HL-60 (cell line): ENCODE data around the gene RELB.
A peak's percentile ranks its signal among the peaks of the same experiment; 100 is the strongest.

Experiments used
- DNase-seq, 2 experiments: peaks; one replicate each; pipeline ENCODE4 v3.0.0-alpha.2; 2010 to 2020; ENCODE audit warnings: low read depth in 1 of 2, low spot score in 1 of 2
- H3K27ac ChIP-seq: fragments of 250-450 bp; sonication (Bioruptor Pico); replicated peaks from 2 replicates; pipeline ENCODE4 v1.5.1; 2020; ENCODE audit warnings: mild to moderate bottlenecking, moderate library complexity
- H3K27me3 ChIP-seq: fragments of 250-450 bp; sonication (Bioruptor Pico); 2 replicates; pipeline ENCODE4 v1.5.1; 2021; ENCODE audit warnings: mild to moderate bottlenecking, moderate library complexity; ENCODE audit not compliant: insufficient read depth, poor library complexity, severe bottlenecking
- H3K4me3 ChIP-seq: replicated peaks from 2 replicates; pipeline ENCODE4 v1.5.1; 2011; ENCODE audit warnings: mild to moderate bottlenecking, control low read depth, low read length; ENCODE audit not compliant: insufficient read depth
- GABPA ChIP-seq: IDR thresholded peaks from 2 replicates; pipeline ENCODE4 v1.6.1; 2012; ENCODE audit warnings: low read depth
- POLR2AphosphoS5 ChIP-seq: IDR thresholded peaks from 2 replicates; pipeline ENCODE4 v1.6.1; 2012; ENCODE audit warnings: low read depth
- SPI1 ChIP-seq: IDR thresholded peaks from 2 replicates; pipeline ENCODE4 v1.6.1; 2012; ENCODE audit warnings: low read depth, mild to moderate bottlenecking, borderline replicate concordance
- TF ChIP-seq, protein P1 (sequence below): IDR thresholded peaks from one replicate; pipeline ENCODE4 v1.5.1; 2011; ENCODE audit warnings: low read length, control low read depth, inconsistent platforms; ENCODE audit not compliant: insufficient read depth
- TF ChIP-seq, protein P2 (sequence below): IDR thresholded peaks from 2 replicates; pipeline ENCODE4 v1.6.1; 2012; ENCODE audit warnings: low read depth; ENCODE audit not compliant: insufficient replicate concordance

Gene RELB

DNA sequence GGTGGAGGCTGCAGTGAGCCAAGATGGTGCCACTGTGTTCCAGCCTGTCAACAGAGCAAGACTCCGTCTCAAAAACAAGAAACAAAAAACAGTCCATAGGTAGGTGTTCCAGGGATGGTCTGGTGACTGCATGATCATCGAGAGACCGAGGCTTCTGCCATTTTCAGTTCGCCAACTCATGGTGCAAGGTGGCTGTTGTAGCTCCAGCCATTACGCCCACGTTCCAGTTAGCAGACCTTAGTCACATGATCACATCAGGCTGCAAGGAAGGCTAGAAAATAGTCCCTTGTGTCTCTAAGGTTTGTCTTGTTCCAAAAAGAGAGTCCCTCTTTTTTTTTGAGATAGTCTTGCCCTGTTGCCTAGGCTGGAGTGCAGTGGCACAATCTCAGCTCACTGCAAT lies 34.5 kb downstream of the RELB start:
- Histone ChIP-seq H3K27ac (no peak overlapping the region), H3K27me3 (no peaks in the 10 kb centered on the region), H3K4me3 (no peak overlapping the region)
- no peak for TF ChIP-seq SPI1
- no peak for TF ChIP-seq POLR2AphosphoS5
- TF ChIP-seq, protein P1, sequence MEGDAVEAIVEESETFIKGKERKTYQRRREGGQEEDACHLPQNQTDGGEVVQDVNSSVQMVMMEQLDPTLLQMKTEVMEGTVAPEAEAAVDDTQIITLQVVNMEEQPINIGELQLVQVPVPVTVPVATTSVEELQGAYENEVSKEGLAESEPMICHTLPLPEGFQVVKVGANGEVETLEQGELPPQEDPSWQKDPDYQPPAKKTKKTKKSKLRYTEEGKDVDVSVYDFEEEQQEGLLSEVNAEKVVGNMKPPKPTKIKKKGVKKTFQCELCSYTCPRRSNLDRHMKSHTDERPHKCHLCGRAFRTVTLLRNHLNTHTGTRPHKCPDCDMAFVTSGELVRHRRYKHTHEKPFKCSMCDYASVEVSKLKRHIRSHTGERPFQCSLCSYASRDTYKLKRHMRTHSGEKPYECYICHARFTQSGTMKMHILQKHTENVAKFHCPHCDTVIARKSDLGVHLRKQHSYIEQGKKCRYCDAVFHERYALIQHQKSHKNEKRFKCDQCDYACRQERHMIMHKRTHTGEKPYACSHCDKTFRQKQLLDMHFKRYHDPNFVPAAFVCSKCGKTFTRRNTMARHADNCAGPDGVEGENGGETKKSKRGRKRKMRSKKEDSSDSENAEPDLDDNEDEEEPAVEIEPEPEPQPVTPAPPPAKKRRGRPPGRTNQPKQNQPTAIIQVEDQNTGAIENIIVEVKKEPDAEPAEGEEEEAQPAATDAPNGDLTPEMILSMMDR, result no peak
- no peak for TF ChIP-seq GABPA
- TF ChIP-seq, protein P2, sequence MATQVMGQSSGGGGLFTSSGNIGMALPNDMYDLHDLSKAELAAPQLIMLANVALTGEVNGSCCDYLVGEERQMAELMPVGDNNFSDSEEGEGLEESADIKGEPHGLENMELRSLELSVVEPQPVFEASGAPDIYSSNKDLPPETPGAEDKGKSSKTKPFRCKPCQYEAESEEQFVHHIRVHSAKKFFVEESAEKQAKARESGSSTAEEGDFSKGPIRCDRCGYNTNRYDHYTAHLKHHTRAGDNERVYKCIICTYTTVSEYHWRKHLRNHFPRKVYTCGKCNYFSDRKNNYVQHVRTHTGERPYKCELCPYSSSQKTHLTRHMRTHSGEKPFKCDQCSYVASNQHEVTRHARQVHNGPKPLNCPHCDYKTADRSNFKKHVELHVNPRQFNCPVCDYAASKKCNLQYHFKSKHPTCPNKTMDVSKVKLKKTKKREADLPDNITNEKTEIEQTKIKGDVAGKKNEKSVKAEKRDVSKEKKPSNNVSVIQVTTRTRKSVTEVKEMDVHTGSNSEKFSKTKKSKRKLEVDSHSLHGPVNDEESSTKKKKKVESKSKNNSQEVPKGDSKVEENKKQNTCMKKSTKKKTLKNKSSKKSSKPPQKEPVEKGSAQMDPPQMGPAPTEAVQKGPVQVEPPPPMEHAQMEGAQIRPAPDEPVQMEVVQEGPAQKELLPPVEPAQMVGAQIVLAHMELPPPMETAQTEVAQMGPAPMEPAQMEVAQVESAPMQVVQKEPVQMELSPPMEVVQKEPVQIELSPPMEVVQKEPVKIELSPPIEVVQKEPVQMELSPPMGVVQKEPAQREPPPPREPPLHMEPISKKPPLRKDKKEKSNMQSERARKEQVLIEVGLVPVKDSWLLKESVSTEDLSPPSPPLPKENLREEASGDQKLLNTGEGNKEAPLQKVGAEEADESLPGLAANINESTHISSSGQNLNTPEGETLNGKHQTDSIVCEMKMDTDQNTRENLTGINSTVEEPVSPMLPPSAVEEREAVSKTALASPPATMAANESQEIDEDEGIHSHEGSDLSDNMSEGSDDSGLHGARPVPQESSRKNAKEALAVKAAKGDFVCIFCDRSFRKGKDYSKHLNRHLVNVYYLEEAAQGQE, result no peak
- no peak for DNase-seq

DNA sequence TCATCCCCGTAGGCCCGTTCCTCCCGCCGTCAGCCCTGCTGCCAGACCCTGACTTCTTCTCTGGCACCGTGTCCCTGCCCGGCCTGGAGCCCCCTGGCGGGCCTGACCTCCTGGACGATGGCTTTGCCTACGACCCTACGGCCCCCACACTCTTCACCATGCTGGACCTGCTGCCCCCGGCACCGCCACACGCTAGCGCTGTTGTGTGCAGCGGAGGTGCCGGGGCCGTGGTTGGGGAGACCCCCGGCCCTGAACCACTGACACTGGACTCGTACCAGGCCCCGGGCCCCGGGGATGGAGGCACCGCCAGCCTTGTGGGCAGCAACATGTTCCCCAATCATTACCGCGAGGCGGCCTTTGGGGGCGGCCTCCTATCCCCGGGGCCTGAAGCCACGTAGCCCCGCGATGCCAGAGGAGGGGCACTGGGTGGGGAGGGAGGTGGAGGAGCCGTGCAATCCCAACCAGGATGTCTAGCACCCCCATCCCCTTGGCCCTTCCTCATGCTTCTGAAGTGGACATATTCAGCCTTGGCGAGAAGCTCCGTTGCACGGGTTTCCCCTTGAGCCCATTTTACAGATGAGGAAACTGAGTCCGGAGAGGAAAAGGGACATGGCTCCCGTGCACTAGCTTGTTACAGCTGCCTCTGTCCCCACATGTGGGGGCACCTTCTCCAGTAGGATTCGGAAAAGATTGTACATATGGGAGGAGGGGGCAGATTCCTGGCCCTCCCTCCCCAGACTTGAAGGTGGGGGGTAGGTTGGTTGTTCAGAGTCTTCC lies 36.3 kb downstream of the RELB start:
- DNase-seq, result no peak
- Histone ChIP-seq H3K27ac (no peak overlapping the region), H3K4me3 (no peak overlapping the region), H3K27me3 (no peaks in the 10 kb centered on the region)
- no peak for TF ChIP-seq POLR2AphosphoS5
- TF ChIP-seq, protein P2, result no peak
- TF ChIP-seq SPI1, result no peak
- TF ChIP-seq, protein P1, result no peak
- TF ChIP-seq GABPA, result no peak

DNA sequence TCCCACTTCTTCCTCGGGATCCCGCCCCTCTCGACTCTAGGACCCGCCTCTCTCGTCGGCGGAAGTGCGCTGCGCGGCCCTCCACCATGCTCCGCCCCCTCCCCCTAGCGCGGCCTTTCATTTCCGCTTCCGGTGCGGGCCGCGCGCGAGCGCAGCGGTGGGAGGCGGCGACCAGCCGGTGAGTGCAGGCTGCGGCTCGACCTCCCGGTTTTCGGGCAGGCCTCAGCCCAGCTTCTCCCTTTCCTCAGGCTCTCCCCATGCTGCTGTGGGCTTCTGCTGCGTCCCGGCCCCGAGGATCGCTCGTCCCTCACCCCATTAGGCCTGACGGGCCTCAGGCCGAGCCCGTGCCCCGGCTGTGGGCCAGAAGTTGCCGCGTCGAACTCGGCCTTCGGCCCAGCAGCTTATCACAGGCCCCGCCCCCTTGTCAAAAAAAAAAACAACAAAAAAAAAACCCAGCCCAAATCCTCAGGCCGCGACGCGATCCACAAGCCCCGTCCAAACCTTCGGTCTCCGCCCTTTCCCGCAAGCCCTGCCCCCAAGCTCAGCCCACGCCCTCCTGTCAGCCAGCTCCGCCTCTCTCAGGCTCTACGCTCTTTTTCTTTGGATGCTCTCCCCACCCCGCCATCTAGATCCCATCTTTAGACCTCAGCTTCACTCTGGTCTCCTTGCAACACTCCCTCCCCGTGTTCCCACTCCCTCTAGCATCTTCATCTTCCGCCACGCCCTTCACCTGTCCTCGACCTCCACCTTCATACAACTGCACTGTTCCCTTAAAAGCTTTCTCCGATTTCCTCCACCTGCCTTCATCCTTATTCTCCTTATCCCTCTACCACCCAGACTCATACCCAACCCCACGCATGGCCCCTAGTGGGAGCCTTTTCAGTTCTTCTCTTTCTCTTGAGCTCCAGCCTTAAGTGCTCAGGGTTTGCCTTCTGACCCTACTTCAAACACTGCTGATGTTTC lies 37.9 kb downstream of the RELB start, which contains the start of gene CLASRP:
Gene CLASRP (plus strand): TSS at position 115 of the 963 bp plus-strand sequence. CDS start 1,168 bp downstream, outside the sequence.
- no peaks in the 10 kb centered on the region for H3K27me3 ChIP-seq
- TF ChIP-seq, protein P1, result no peak
- TF ChIP-seq POLR2AphosphoS5, result peak; percentile 91
- TF ChIP-seq GABPA, result peak; percentile 94
- peak; percentile 71; the same call in 1 of the 2 replicates for TF ChIP-seq SPI1
- H3K27ac ChIP-seq, result peak within 1 kb of the TSS; percentile 90

More for the DNA sequence above, 37.9 kb downstream of the RELB start, which contains the start of gene CLASRP:
- DNase-seq, result peak; percentile 86 to 90
- peak within 1 kb of the TSS; percentile 90 for H3K4me3 ChIP-seq
